Activated CD4-positive, alpha-beta T cell treated with anti-CD3 and anti-CD28 coated beads, Interleukin-2, amount 50 U/mL, for 24 hours (primary cell): ENCODE measurements around the gene SLC9A4.
A peak's percentile ranks its signal among the peaks of the same experiment; 100 is the strongest.

Experiments used
- DNase-seq, 2 donors: peaks; one replicate each; pipeline ENCODE4 v3.0.0-alpha.2; 2020; ENCODE audit warnings: low read depth in 1 of 2, low spot score in 1 of 2

The SLC9A4 gene

GRCh38 chr2:102498414-102498813, 25.4 kb downstream of the SLC9A4 start:
- DNase-seq: no peak

GRCh38 chr2:102499558-102499957, 26.5 kb downstream of the SLC9A4 start:
- no peak for DNase-seq

GRCh38 chr2:102502576-102502975, 29.6 kb downstream of the SLC9A4 start:
- no peak for DNase-seq

GRCh38 chr2:102504833-102505232, 31.8 kb downstream of the SLC9A4 start:
- DNase-seq: no peak

GRCh38 chr2:102505290-102505689, 32.3 kb downstream of the SLC9A4 start:
- DNase-seq: no peak

GRCh38 chr2:102506743-102507142, 33.7 kb downstream of the SLC9A4 start:
- no peak for DNase-seq

GRCh38 chr2:102508863-102509262, 35.8 kb downstream of the SLC9A4 start:
- DNase-seq: no peak

- DNase-seq: peak in 1 of 2 donors; percentile 11
Measured at GRCh38 chr2:102509749-102510148, 36.7 kb downstream of the SLC9A4 start.

- no peak for DNase-seq
Measured at GRCh38 chr2:102510791-102511575, 38.0 kb downstream of the SLC9A4 start.

- no peak for DNase-seq
Measured at GRCh38 chr2:102512161-102512560, 39.1 kb downstream of the SLC9A4 start.

GRCh38 chr2:102513355-102513939, 40.4 kb downstream of the SLC9A4 start:
- DNase-seq: no peak

- no peak for DNase-seq
Measured at GRCh38 chr2:102514061-102514785, 41.2 kb downstream of the SLC9A4 start.

GRCh38 chr2:102515851-102516250, 42.8 kb downstream of the SLC9A4 start:
- DNase-seq: no peak

- DNase-seq: no peak
Measured at GRCh38 chr2:102518170-102518569, 45.1 kb downstream of the SLC9A4 start.

- no peak for DNase-seq
Measured at GRCh38 chr2:102520009-102520408, 47.0 kb downstream of the SLC9A4 start.

- no peak for DNase-seq
Measured at GRCh38 chr2:102520801-102521200, 47.8 kb downstream of the SLC9A4 start.

- DNase-seq: no peak
Measured at GRCh38 chr2:102522162-102522561, 49.1 kb downstream of the SLC9A4 start.

GRCh38 chr2:102522890-102523289, 49.9 kb downstream of the SLC9A4 start:
- DNase-seq: no peak

- DNase-seq: no peak
Measured at GRCh38 chr2:102523651-102524050, 50.6 kb downstream of the SLC9A4 start.

- DNase-seq: no peak
Measured at GRCh38 chr2:102527086-102527485, 54.1 kb downstream of the SLC9A4 start.

GRCh38 chr2:102538491-102538890, 65.5 kb downstream of the SLC9A4 start:
- no peak for DNase-seq

GRCh38 chr2:102540882-102541281, 67.9 kb downstream of the SLC9A4 start:
- DNase-seq: no peak
